ENCODE measurements around the gene IL16. TPM values are rescaled to one million over a fixed set of nuclear protein-coding genes. Genes with fewer than 3 reads are reported as not detected.

IL16 gene
- total and polyA plus RNA-seq, 7 experiments from 2014 or later = 125 to 547 (median 319) TPM

- no peaks in the 10 kb centered on the region for H3K9me3 ChIP-seq (ENCODE audit: control insufficient read depth in 2 of 3, low read length in 3 of 3)
- no peaks in the 10 kb centered on the region for H3K36me3 ChIP-seq (ENCODE audit: control insufficient read depth in 2 of 3, insufficient read depth in 3 of 3, low read length in 3 of 3)
- H3K4me1 ChIP-seq (ENCODE audit: control insufficient read depth in 2 of 2, insufficient read depth in 2 of 2, low read length in 2 of 2) = no peaks in the 10 kb centered on the region
- no peak overlapping the region for H3K4me3 ChIP-seq (ENCODE audit: low read length)
- Mint-ChIP-seq H3K36me3 (peaks cover 0 to 6% (median 0%) of the 10 kb centered on the region in 5 donors), H3K27ac (no peak overlapping the region), H3K4me3 (no peak overlapping the region), H3K27me3 (peaks cover 0 to 20% (median 8%) of the 10 kb centered on the region in 5 donors), H3K9me3 (no peaks in the 10 kb centered on the region), H3K4me1 (peaks cover 3 to 20% (median 15%) of the 10 kb centered on the region in 7 donors)
- intact Hi-C loops (cut with micrococcal nuclease) = no loop called here
- POLR2A ChIA-PET = no interaction called here
- no peaks in the 10 kb centered on the region for H3K27me3 ChIP-seq (ENCODE audit: control insufficient read depth in 2 of 2, insufficient read depth in 2 of 2, low read length in 2 of 2)
- no peak overlapping the region for H3K27ac ChIP-seq (ENCODE audit: low read depth, low read length)
- DNase-seq (no peak), ATAC-seq (no peak)
- CTCF ChIA-PET = interaction anchor here (1.1 kb wide), 1 partner anchor 16 kb away, joined by 3 read pairs; no protein-coding TSS in a partner anchor
Observed at GRCh38 chr15:81171286-81171685, 25.4 kb upstream of the IL16 start.

GRCh38 chr15:81174125-81174791 lies 22.4 kb upstream of the IL16 start:
- Histone ChIP-seq H3K36me3 (ENCODE audit: control insufficient read depth in 2 of 3, insufficient read depth in 3 of 3, low read length in 3 of 3) (no peaks in the 10 kb centered on the region), H3K27ac (ENCODE audit: low read depth, low read length) (no peak overlapping the region), H3K4me1 (ENCODE audit: control insufficient read depth in 2 of 2, insufficient read depth in 2 of 2, low read length in 2 of 2) (no peaks in the 10 kb centered on the region), H3K4me3 (ENCODE audit: low read length) (no peak overlapping the region), H3K9me3 (ENCODE audit: control insufficient read depth in 2 of 3, low read length in 3 of 3) (no peaks in the 10 kb centered on the region), H3K27me3 (ENCODE audit: control insufficient read depth in 2 of 2, insufficient read depth in 2 of 2, low read length in 2 of 2) (no peaks in the 10 kb centered on the region)
- Mint-ChIP-seq H3K27ac (no peak overlapping the region), H3K4me3 (no peak overlapping the region), H3K36me3 (no peaks in the 10 kb centered on the region), H3K4me1 (peaks cover 0 to 2% (median 0%) of the 10 kb centered on the region in 7 donors), H3K9me3 (no peaks in the 10 kb centered on the region), H3K27me3 (peaks cover 0 to 26% (median 8%) of the 10 kb centered on the region in 5 donors)
- intact Hi-C loops (cut with micrococcal nuclease) = no loop called here
- ChIA-PET CTCF (interaction anchor here (2.6 kb wide), 1 partner anchor 92 kb away, joined by 8 read pairs; no protein-coding TSS in a partner anchor), POLR2A (no interaction called here)
- no peak for ATAC-seq
- no peak for DNase-seq

DNA sequence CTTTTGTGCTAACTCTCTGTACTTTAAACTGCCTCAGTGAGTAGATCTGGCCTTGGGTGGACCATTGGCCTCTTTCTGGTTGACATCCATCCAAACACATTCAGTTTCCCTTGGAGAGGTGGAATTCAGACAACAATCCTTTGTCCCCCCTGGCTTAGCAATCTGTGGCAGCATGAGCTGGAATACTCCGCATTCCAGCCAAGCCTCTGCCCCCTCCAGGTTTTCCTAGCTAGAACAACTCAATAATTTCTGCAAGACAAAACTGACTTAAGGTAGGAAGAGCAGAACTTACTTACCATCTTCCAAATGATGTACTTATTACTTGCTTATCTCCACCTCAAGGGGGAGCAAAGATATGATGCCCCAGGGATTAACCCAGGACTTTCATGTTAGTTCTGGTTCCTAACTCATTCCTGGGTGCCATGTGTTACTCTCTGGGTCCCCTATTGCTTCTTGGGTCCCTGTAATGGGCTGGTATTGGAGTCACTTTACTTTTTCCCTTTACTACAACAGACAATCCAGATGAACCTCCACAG lies 21.8 kb upstream of the IL16 start:
- Histone ChIP-seq H3K27ac (ENCODE audit: low read depth, low read length) (no peak overlapping the region), H3K36me3 (ENCODE audit: control insufficient read depth in 2 of 3, insufficient read depth in 3 of 3, low read length in 3 of 3) (no peaks in the 10 kb centered on the region), H3K27me3 (ENCODE audit: control insufficient read depth in 2 of 2, insufficient read depth in 2 of 2, low read length in 2 of 2) (no peaks in the 10 kb centered on the region), H3K9me3 (ENCODE audit: control insufficient read depth in 2 of 3, low read length in 3 of 3) (no peaks in the 10 kb centered on the region), H3K4me1 (ENCODE audit: control insufficient read depth in 2 of 2, insufficient read depth in 2 of 2, low read length in 2 of 2) (no peaks in the 10 kb centered on the region), H3K4me3 (ENCODE audit: low read length) (no peak overlapping the region)
- no peak overlapping the region for H3K4me3 Mint-ChIP-seq
- no peak for ATAC-seq
- intact Hi-C loops (cut with micrococcal nuclease) = no loop called here
- ChIA-PET CTCF (interaction anchor here (2.6 kb wide), 1 partner anchor 92 kb away, joined by 8 read pairs; no protein-coding TSS in a partner anchor), POLR2A (no interaction called here)
- no peak for DNase-seq
- no peaks in the 10 kb centered on the region for H3K9me3 Mint-ChIP-seq
- peaks cover 0 to 28% (median 8%) of the 10 kb centered on the region in 5 donors for H3K27me3 Mint-ChIP-seq
- no peak overlapping the region for H3K27ac Mint-ChIP-seq
- H3K36me3 Mint-ChIP-seq = no peaks in the 10 kb centered on the region
- peaks cover 0 to 2% (median 0%) of the 10 kb centered on the region in 7 donors for H3K4me1 Mint-ChIP-seq

GRCh38 chr15:81175496-81175895 lies 21.2 kb upstream of the IL16 start:
- H3K4me3 Mint-ChIP-seq = no peak overlapping the region
- no peak overlapping the region for H3K27ac ChIP-seq (ENCODE audit: low read depth, low read length)
- peaks cover 0 to 27% (median 8%) of the 10 kb centered on the region in 5 donors for H3K27me3 Mint-ChIP-seq
- no peak overlapping the region for H3K27ac Mint-ChIP-seq
- no peaks in the 10 kb centered on the region for H3K9me3 Mint-ChIP-seq
- peaks cover 0 to under 1% (median 0%) of the 10 kb centered on the region in 7 donors for H3K4me1 Mint-ChIP-seq
- H3K4me3 ChIP-seq (ENCODE audit: low read length) = no peak overlapping the region
- DNase-seq = no peak
- H3K9me3 ChIP-seq (ENCODE audit: control insufficient read depth in 2 of 3, low read length in 3 of 3) = no peaks in the 10 kb centered on the region
- CTCF ChIA-PET = no interaction called here
- no peaks in the 10 kb centered on the region for H3K36me3 Mint-ChIP-seq
- no peaks in the 10 kb centered on the region for H3K4me1 ChIP-seq (ENCODE audit: control insufficient read depth in 2 of 2, insufficient read depth in 2 of 2, low read length in 2 of 2)
- ATAC-seq = no peak
- no peaks in the 10 kb centered on the region for H3K36me3 ChIP-seq (ENCODE audit: control insufficient read depth in 2 of 3, insufficient read depth in 3 of 3, low read length in 3 of 3)
- H3K27me3 ChIP-seq (ENCODE audit: control insufficient read depth in 2 of 2, insufficient read depth in 2 of 2, low read length in 2 of 2) = no peaks in the 10 kb centered on the region
- POLR2A ChIA-PET = no interaction called here
- intact Hi-C loops (cut with micrococcal nuclease) = no loop called here

DNA sequence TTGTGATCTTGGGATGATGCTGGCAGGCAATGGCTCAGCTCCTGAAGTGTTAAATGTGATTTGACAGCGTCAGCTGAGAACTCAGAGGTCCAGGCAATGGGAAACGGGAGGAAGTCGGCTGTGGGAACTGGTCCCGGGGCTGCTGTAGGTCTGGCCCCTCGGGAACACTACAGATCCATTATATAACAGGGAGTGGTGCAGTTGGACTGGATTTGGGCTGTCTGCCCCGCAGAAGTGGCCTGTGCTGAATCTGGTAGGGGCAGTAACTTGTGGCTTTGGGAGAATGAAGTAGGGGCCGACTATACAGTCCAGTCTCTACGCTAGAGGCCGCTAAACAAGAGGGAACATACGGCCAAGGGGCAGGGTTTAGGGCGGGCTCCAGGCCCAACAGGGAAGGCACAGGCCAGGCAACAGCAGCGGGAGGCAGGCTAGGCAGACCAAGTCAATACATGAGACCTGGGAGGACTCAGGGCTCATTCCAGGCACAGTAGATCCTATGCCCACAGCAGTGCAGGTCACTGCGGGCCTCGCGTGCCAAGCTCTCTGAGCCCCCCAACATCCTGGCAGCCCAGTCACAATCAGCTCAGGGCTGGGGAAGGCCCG lies 20.3 kb upstream of the IL16 start:
- H3K4me3 ChIP-seq (ENCODE audit: low read length) = no peak overlapping the region
- H3K27me3 ChIP-seq (ENCODE audit: control insufficient read depth in 2 of 2, insufficient read depth in 2 of 2, low read length in 2 of 2) = no peaks in the 10 kb centered on the region
- H3K9me3 ChIP-seq (ENCODE audit: control insufficient read depth in 2 of 3, low read length in 3 of 3) = no peaks in the 10 kb centered on the region
- peaks cover 4 to 27% (median 10%) of the 10 kb centered on the region in 5 donors for H3K27me3 Mint-ChIP-seq
- no peak overlapping the region for H3K27ac ChIP-seq (ENCODE audit: low read depth, low read length)
- H3K36me3 ChIP-seq (ENCODE audit: control insufficient read depth in 2 of 3, insufficient read depth in 3 of 3, low read length in 3 of 3) = no peaks in the 10 kb centered on the region
- ChIA-PET POLR2A (no interaction called here), CTCF (no interaction called here)
- ATAC-seq (no peak), DNase-seq (no peak)
- no peaks in the 10 kb centered on the region for H3K4me1 ChIP-seq (ENCODE audit: control insufficient read depth in 2 of 2, insufficient read depth in 2 of 2, low read length in 2 of 2)
- H3K36me3 Mint-ChIP-seq = no peaks in the 10 kb centered on the region
- no peak overlapping the region for H3K4me3 Mint-ChIP-seq
- no peak overlapping the region for H3K27ac Mint-ChIP-seq
- intact Hi-C loops (cut with micrococcal nuclease) = no loop called here
- H3K4me1 Mint-ChIP-seq = no peaks in the 10 kb centered on the region
- no peaks in the 10 kb centered on the region for H3K9me3 Mint-ChIP-seq

DNA sequence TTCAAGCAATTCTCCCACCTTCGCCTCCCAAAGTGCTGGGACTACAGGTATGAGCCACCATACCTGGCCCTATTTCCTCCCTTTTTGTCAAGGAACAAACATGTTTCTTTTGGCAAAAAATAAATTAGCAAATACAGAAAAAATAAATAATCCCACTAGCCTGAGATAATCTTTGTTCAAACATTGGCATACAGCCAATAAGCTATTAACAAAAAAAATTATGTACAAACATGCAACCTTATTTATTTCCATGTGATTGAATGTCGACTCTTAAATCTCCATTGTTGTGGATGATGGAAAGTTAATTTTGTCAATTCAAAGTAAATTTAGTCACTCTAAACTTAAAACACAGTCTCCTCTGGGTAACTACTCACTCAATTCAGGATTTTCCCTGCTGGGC lies 18.3 kb upstream of the IL16 start:
- Mint-ChIP-seq H3K36me3 (no peaks in the 10 kb centered on the region), H3K27ac (no peak overlapping the region), H3K9me3 (no peaks in the 10 kb centered on the region), H3K4me1 (peaks cover 0 to 7% (median 5%) of the 10 kb centered on the region in 7 donors), H3K4me3 (no peak overlapping the region), H3K27me3 (peaks cover 22 to 35% (median 23%) of the 10 kb centered on the region in 5 donors)
- intact Hi-C loops (cut with micrococcal nuclease) = no loop called here
- ChIA-PET POLR2A (no interaction called here), CTCF (no interaction called here)
- Histone ChIP-seq H3K36me3 (ENCODE audit: control insufficient read depth in 2 of 3, insufficient read depth in 3 of 3, low read length in 3 of 3) (no peaks in the 10 kb centered on the region), H3K4me3 (ENCODE audit: low read length) (no peak overlapping the region), H3K27ac (ENCODE audit: low read depth, low read length) (no peak overlapping the region), H3K27me3 (ENCODE audit: control insufficient read depth in 2 of 2, insufficient read depth in 2 of 2, low read length in 2 of 2) (no peaks in the 10 kb centered on the region), H3K4me1 (ENCODE audit: control insufficient read depth in 2 of 2, insufficient read depth in 2 of 2, low read length in 2 of 2) (no peaks in the 10 kb centered on the region), H3K9me3 (ENCODE audit: control insufficient read depth in 2 of 3, low read length in 3 of 3) (no peaks in the 10 kb centered on the region)
- DNase-seq = no peak
- ATAC-seq = no peak
